GM19025 (cell line): ENCODE data around the gene PPM1H.
"Not testable (repeated sequence)": the region's sequence is repeated elsewhere in the genome, so short reads cannot be mapped to it uniquely, and the experiment has no call there.

Experiments used
- ATAC-seq: cut with Tn5 transposase; IDR thresholded peaks from one replicate; pipeline ENCODE4 v1.9.1; 2021; ENCODE audit warnings: mild to moderate bottlenecking, low read depth, moderate library complexity; ENCODE audit not compliant: unreplicated experiment

PPM1H gene

DNA sequence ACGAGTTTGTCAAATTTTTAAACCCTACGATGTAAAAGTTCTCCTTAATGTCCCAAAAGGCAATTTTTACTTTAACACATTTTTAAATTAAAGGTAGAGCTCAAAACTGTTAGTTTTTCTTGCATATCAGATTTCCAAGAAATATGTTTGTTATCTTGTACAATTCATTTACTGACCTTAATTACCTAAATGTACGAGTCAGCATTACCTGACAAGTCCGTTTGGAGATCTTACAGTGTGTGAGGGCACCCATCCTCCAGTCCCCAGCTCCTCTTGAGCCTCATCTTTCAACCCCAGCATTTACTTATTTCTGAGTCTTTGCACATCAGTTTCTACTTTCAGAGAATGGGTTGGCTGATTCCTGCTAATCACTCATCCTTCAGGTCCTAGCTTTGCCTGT is 23.7 kb downstream of the PPM1H start:
- no peak for ATAC-seq

DNA sequence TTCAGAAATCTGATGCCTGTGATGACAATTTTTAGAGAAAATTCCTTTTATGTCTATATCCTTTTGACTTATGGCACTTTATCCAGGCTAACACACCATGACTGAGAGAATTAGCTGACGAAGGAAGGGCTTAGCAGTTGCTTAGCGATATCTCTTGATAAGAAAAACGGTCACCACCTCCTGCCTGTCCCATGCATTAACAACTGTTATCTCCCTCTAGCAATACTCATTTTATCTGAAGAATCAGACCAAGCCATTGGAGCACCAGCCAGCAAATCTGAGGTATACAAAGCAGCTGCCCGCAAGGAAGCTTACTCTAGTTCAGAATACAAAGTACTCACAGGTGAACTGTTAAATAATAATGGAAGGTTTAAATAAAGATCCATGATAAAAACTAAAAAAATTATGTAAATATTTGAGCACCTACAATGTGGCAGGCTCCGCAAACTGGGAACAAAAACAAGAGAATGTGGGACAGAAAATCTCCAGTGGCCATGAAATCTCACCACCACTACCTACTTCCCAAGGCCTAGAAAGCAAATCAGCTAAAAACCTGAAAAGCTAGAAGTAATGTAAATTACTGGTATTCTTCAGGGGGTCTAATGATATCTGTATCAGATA is 24.3 kb downstream of the PPM1H start:
- no peak for ATAC-seq

DNA sequence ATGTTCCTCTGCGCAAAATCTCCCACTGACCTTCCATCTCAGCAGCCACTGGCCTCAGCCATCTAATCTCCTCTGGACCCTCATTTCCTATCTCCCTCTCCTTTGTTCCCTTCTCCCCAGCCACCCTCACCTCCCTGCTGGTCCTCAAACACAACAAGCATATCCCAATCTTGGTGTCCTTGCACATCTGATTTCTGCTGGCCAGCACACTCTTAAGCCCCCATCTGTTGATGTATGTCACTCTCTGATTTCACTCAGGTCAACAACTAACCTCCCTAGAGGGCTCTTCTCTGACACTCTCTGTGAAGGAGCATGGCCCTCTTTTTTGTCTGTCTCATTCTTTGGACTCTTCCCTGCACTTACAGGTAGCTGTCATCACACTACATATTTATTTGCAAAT is 25.6 kb downstream of the PPM1H start:
- no peak for ATAC-seq

DNA sequence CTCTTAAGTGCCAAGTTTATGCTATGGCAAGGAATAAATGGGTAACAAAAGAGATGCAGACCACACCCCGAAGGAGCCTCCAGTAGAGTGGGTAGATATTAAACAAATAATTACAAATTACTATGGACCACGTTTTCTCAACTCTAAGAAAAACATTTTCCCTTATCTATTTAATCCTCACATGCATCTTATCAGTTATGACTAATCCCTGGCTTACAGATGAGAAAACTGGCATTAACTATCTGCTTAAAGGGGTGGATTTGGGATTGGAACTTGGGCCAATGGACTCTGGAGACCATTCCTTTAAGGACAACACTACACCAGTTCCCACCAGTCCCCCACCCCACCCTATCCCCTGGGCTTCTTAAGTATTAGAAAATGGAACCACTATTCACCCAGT is 26.3 kb downstream of the PPM1H start:
- no peak for ATAC-seq

DNA sequence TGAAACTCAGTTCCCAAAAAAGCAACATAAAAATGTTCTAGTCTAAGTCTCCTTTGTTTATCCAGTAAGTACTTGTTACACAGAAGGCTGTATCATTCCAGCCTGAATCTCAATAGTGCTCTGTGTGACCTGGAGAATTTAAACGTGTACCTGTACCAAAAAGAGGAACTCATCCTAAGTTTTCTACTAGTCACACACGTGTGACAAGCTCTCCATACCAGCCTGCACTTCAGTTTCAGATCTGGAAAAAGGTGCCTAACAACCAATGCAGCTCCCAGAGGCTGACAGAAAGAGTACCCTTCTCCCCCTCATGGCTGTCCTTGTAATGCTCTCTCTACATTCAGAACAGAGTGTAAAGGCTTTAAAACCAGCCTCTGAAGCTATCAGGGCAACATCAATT is 27.4 kb downstream of the PPM1H start:
- no peak for ATAC-seq

DNA sequence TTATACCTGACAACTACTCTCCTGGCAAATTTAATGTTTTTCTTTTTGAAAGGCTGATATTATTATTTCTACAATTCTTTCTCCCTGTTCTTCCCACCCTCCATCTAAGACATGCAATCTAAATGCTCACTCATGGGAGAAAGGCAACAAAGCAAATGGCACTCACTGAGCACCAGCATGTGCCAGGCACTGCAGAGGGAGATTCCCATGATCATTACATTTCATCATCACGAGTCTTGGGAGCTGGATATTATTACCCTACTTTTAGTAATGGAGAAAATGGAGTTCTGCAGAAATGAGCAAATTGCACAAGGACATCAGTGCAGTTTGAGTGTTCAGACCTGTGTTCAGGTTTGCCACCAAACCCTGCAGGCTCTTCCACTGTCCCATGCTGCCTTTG is 27.9 kb downstream of the PPM1H start:
- no peak for ATAC-seq

DNA sequence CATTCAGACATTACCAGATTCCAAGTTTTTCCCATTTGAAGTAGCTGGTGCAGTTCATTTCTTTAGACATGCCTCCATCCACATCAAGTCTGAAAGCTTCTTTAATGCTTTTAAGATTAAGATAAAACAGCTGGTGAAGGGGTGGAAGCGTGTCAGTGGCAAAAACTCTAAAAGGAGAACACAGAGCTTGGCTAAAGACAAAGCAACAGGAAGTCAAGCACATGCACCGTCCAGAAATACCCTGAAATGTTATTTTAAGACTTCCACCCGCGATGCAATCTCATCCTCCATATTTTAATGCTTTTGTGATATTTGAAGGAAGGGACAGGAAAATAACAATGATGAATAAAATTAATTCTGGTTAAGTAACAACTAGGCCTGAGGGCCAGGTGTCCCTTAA is 31.8 kb downstream of the PPM1H start:
- no peak for ATAC-seq

DNA sequence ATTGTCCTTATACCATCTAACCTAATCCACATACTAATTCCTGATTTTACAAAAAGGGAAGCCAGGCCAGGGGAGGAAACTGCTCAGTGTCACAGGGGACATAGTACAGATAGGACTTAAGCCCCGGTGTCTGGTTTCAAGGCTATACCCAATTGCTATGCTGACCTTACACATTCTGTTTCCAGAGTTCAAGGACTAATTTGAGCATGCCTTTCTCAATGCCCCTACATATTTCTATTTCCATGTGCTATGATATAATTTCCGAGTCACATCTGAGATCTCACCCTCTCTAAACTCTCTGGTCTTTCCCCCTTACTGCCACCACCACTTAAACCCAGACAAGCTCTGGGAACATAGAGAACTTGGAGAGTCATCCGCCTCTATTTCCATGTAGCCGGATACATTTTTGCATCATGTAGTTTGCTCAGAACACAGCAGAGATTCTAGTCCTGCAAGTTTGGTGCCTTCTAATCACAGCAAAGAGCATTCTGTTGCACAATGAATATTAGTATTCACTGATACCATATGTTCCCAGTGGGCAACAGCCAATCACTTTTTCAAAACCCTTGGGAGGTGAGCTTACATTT is 34.2 kb downstream of the PPM1H start:
- no peak for ATAC-seq

DNA sequence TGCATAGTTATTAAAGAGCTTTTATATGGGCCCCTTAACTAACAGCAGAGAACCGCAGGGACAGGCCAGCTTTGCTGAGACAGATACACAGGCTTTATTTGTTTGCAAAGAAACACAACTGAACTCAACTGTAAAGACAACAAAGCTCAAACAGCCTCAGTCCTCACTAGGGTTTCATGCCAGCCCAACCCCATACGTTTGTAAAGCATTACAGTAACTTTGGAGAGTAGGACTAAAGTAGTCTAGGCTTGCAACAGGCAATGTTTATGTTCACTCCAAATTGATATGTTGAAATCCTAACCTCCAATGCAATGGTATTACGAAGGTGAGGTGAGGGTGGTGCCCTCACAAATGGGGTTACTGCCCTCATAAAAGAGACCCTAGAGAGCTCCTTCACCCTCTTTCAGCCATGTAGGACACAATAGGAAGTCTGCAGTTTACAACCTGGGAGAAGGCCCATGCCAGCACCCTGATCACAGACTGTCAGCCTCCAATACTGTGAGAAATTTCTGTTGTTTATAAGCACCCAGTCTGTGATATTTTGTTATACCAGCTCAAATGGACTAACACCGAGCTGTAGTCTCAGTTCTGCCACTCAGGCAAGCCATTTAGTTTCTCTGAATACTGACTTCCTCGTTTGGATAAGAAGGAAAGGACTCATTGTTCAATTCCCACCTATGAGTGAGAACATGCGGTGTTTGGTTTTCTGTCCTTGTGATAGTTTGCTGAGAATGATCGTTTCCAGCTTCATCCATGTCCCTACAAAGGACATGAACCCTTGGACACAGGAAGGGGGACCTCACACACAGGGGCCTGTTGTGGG is 35.2 kb downstream of the PPM1H start:
- no peak for ATAC-seq

DNA sequence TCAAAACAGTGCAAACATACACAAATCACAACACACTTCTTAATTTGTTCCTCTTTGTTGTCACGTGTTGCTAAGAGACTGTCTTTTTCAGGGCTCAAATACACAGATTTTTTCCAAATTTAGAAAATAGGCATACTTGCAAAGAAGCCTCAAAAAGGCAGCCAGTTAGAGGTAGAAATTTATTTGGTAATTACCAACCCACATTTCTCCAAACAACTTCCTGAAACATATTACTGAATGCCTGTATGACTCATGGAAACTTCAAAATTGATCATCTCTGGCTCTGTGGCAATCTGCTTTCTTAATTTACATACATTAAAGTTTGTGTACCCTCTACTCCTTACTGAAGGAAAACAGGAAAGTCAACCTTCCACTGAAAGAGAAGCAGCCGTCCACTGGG is 36.4 kb downstream of the PPM1H start:
- no peak for ATAC-seq

DNA sequence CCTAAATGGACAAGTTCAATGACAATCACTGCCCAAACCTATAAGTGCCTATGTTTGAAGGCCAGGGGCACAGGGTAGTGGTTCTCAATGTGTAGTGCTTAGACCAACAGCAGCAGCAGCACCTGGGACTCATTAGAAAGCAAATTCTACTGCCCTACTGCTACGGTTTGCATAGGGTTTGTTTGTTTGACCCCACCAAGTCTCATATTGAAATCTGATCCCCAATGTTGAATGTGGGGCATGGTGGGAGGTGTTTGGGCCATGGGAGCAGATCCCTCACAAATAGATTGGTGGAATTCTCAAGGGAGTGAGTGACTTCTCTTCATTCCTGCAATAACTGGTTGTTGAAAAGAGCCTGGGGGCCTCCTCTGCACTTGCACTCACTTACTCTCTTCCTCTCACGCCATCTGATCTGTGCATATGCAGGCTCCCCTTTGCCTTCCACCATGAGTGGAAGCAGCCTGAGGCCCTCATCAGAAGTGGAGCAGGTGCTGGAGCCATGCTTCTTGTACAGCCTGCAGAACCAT is 39.5 kb downstream of the PPM1H start:
- no peak for ATAC-seq

DNA sequence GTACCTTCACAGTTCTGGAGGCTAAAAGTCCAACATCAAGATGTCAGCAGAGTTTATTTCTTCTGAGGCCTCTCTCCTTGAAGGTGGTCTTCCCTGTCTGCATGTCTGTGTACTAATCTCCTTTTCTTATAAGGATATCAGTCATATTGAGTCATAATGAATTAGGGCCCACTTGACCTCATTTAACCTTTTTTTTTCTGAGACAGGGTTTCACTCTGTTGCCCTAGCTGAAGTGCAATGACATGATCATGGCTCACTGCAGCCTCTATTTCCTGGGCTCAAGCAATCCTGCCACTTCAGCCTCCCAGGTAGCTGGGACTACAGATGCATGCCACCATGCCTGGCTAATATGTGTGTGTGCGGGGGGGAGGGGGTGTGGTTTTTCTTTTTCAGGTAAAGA is 41.7 kb downstream of the PPM1H start:
- no peak for ATAC-seq

DNA sequence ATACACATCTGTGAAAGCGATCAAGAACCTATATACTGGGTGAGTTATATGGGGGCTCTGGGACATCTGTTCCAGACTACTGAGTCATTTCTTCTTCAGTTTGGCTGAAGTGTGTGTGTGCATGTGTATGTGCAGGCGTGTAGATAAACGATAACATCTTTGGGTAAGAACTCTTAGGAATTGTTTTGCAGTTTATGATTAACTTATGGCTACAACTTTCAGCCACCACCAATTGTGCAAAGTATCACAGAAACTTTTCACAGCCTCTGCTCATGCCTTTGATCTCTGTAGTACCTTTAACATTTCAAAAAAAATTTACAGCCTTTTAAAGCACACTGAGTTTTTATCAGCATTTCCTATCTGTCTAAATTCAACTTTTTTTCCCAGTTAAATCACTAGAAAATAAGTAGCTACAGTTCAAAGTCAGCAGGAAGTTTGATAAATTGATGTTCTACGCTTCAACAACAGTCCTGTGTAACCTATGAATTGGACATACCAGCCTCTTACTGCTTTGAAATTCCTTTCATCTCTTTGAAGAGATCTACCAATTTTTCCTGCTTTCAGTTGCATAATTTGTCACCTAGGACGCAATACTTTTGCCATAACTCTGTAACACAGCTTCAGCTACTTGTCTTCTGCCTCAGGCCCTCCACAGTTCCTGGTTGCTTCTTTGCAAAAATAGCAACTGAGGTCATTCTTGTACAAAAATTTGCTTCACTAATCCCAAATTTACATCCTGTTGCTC is 43.0 kb downstream of the PPM1H start:
- no peak for ATAC-seq

DNA sequence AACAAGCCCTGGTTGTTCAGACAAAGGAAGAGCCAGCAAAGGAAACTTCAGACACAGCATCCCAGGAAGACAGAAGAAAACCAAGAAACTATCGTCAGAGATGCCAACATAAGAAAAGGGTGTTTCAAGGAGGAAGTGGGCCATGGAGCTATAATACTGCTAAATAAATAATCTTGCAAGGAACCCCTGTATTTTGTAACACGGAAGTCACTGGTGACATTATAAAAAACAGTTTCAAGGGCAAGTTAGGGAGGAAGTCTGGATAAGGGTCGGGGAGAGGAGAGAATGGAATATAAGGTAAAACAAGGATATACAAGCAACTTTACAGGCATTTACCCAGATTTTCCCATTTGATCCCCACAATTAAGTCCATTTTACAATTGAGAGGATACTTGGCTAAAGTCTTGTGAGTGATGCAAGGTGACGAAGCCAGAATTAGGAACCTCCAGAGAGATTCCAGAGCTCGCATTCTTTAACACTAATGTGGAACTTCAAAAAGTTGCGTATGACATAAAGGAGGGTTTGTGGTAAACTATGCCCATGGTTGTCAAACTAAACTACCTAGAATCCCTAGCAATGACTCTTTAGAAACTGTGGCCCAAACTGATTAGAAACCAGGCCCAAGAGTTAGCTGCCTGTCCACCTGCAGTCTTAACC is 46.4 kb downstream of the PPM1H start:
- ATAC-seq = no peak

DNA sequence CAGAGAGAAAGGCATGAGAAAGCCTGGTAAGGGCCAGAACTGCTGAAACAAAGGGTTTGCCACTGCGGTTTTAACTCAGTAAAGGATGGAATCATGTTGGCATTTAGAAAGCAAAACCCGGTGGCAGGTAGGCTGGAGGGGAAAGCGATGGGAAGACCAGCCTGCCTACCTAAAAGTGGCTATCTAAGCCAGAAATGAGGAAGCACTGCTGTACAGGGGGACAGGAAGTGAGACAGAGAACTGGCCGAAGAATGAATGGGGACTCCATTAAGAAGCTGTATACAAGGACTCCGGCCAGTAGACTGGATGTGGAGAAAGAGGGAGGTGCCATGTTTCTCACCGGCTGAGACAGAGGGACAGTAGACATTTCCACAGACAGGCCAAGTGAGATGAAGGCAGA is 48.2 kb downstream of the PPM1H start:
- ATAC-seq = no peak

DNA sequence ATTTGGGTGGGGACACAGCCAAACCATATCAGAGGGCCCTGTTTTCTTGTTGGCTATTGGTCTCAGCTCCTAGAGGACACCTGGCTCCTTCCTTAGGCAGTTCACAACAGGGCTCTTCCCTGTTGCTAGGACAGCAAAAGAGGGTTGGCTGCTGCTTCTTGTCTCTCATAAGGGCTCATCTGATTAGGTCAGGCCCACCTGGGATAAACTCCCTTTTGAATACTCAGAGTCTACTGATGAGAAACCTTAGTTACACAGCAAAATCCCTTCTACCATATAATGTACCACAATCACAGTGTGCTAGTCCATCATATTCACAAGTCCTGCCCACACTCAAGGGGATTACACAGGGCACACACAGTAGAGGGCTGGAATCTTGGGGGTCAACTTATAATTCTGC is 49.7 kb downstream of the PPM1H start:
- ATAC-seq = no peak

DNA sequence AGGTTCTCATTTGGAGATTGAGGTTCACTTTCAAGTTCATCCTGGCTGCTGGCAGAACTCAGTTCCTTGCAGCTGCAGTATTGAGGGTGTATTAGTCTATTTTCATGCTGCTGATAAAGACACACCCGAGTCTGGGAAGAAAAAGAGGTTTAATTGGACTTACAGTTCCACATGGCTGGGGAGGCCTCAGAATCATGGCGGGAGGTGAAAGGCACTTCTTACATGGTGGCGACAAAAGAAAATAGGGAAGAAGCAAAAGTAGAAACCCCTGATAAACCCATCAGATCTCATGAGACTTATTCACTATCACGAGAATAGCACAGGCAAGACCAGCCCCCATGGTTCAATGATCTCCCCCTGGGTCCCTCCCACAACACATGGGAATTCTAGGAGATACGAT is 50.1 kb downstream of the PPM1H start:
- not testable (repeated sequence) for ATAC-seq

DNA sequence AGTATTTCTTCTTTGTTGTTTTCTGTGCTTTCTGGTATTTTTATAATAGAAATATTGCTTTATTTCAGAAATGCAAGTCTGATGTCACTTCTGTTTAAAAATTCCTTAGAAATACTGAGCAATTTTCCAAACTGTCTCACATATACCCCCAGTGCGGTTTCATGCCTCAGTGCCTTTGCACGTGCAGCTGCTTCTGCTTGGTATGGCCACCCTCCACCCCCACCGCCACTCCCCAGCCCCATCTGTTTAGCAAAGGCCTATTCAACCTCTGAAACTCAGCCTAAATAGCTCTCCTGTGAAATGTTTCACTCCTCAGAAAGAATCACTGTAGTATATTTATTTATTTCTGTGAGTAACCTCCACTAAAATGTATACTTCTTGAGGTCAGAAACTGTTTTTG is 52.3 kb downstream of the PPM1H start:
- ATAC-seq = no peak

DNA sequence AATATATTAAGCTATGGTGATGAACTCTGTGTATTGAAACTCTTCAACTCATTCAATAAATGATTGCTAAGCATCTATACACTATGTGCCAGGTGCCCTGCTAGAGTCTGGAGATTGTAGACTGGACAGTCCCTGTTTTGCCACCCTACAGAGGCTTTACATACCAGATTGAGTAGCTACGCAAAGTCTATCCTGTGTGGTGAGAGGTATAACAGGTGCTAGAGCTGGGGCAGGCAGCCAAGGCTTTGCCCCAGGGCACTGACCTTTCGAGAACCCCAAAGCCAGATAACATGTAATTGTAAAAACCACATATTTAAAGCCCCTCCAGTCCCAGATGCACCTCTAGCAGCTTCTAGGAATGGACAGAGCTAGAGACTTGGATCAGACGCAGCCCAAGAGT is 52.8 kb downstream of the PPM1H start:
- no peak for ATAC-seq

DNA sequence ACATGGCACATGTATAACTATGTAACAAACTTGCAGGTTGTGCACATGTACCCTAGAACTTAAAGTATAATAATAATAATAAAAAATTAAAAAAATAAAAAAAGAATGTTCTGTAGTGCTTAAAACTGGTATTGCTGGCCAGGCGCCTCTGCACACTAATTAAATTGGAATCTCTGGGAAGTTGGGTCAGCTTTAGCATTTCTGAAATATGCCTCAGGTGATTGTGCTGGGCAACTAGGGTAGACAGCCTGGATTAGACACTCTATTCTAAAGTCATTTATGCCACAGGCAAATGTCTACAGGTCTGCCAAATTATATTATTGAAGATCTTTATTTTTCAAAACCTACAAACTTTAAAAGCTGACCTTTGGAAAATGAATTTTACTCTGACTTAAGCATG is 55.3 kb downstream of the PPM1H start:
- ATAC-seq = no peak

DNA sequence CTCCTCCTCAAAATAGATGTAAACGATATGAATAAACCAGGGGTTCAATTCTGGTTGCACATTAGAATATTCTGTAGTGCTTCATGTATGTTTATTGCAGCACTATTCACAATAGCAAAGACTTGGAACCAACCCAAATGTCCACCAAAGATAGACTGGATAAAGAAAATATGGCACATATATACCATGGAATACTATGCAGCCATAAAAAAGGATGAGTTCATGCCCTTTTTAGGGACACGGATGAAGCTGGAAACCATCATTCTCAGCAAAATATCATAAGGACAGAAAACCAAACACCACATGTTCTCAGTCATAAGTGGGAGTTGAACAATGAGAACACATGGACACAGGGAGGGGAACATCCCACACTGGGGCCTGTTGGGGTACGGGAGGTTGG is 55.7 kb downstream of the PPM1H start:
- not testable (repeated sequence) for ATAC-seq
